ENCODE data around the gene MTURN.

MTURN gene

GRCh38 chr7:30162622-30163124 is 27.9 kb downstream of the MTURN start:
- peak; percentile 73 for DNase-seq (ENCODE audit: low spot score)

GRCh38 chr7:30163231-30163894 is 28.6 kb downstream of the MTURN start:
- DNase-seq (ENCODE audit: low spot score), result peak; percentile 24

GRCh38 chr7:30164567-30164966 is 29.8 kb downstream of the MTURN start:
- peak; percentile 75 for DNase-seq (ENCODE audit: low spot score)

- DNase-seq (ENCODE audit: low spot score), result no peak
Measured at GRCh38 chr7:30165590-30165989, 30.8 kb downstream of the MTURN start.

- DNase-seq (ENCODE audit: low spot score), result no peak
Measured at GRCh38 chr7:30166155-30166840, 31.5 kb downstream of the MTURN start.

GRCh38 chr7:30166841-30167235 is 32.1 kb downstream of the MTURN start:
- DNase-seq (ENCODE audit: low spot score), result no peak

GRCh38 chr7:30167901-30168300 is 33.1 kb downstream of the MTURN start:
- no peak for DNase-seq (ENCODE audit: low spot score)

- peak; percentile 92 for DNase-seq (ENCODE audit: low spot score)
Measured at GRCh38 chr7:30168835-30169573, 34.2 kb downstream of the MTURN start.

- peak; percentile 27 for DNase-seq (ENCODE audit: low spot score)
Measured at GRCh38 chr7:30169579-30169978, 34.8 kb downstream of the MTURN start.

GRCh38 chr7:30170476-30171205 is 35.9 kb downstream of the MTURN start:
- no peak for DNase-seq (ENCODE audit: low spot score)

GRCh38 chr7:30171766-30172447 is 37.1 kb downstream of the MTURN start:
- DNase-seq (ENCODE audit: low spot score), result peak; percentile 54

- peak; percentile 11 for DNase-seq (ENCODE audit: low spot score)
Measured at GRCh38 chr7:30172451-30172850, 37.7 kb downstream of the MTURN start.

- DNase-seq (ENCODE audit: low spot score), result peak; percentile 87
Measured at GRCh38 chr7:30173058-30173897, 38.5 kb downstream of the MTURN start.

- DNase-seq (ENCODE audit: low spot score), result peak; percentile 18
Measured at GRCh38 chr7:30175180-30175579, 40.4 kb downstream of the MTURN start.

- DNase-seq (ENCODE audit: low spot score), result no peak
Measured at GRCh38 chr7:30175636-30176147, 40.9 kb downstream of the MTURN start.

GRCh38 chr7:30176463-30177109 is 41.8 kb downstream of the MTURN start:
- DNase-seq (ENCODE audit: low spot score), result no peak

GRCh38 chr7:30177186-30177585 is 42.4 kb downstream of the MTURN start:
- no peak for DNase-seq (ENCODE audit: low spot score)

- DNase-seq (ENCODE audit: low spot score), result no peak
Measured at GRCh38 chr7:30177965-30178364, 43.2 kb downstream of the MTURN start.

GRCh38 chr7:30178748-30179436 is 44.1 kb downstream of the MTURN start:
- DNase-seq (ENCODE audit: low spot score), result no peak
